DMS53 (cell line): ENCODE results near the gene TLE3.
A peak's percentile ranks its signal among the peaks of the same experiment; 100 is the strongest.

Experiments used
- DNase-seq: peaks from one replicate; lab custom pipeline; 2025; lab: John Stamatoyannopoulos, UW

TLE3 gene

GRCh38 chr15:70029297-70029701 lies 68.4 kb downstream of the TLE3 start:
- no peak for DNase-seq

GRCh38 chr15:70027518-70027917 lies 70.2 kb downstream of the TLE3 start:
- DNase-seq: no peak

GRCh38 chr15:70026991-70027390 lies 70.7 kb downstream of the TLE3 start:
- DNase-seq: no peak

- no peak for DNase-seq
Measured at GRCh38 chr15:70025413-70026296, 72.1 kb downstream of the TLE3 start.

GRCh38 chr15:70024521-70024920 lies 73.2 kb downstream of the TLE3 start:
- DNase-seq: no peak

- no peak for DNase-seq
Measured at GRCh38 chr15:70023769-70024491, 73.8 kb downstream of the TLE3 start.

- peak; percentile 81 for DNase-seq
Measured at GRCh38 chr15:70023064-70023768, 74.5 kb downstream of the TLE3 start.

- DNase-seq: no peak
Measured at GRCh38 chr15:70020229-70020628, 77.5 kb downstream of the TLE3 start.

- no peak for DNase-seq
Measured at GRCh38 chr15:70018646-70019600, 78.8 kb downstream of the TLE3 start.

- DNase-seq: no peak
Measured at GRCh38 chr15:70017801-70018200, 79.9 kb downstream of the TLE3 start.

- DNase-seq: no peak
Measured at GRCh38 chr15:70017025-70017424, 80.7 kb downstream of the TLE3 start.

GRCh38 chr15:70016511-70016994 lies 81.2 kb downstream of the TLE3 start:
- no peak for DNase-seq

- peak; percentile 61 for DNase-seq
Measured at GRCh38 chr15:70014860-70015490, 82.7 kb downstream of the TLE3 start.

- DNase-seq: no peak
Measured at GRCh38 chr15:70014331-70014730, 83.4 kb downstream of the TLE3 start.

- no peak for DNase-seq
Measured at GRCh38 chr15:70013656-70014313, 83.9 kb downstream of the TLE3 start.

- DNase-seq: no peak
Measured at GRCh38 chr15:70012895-70013294, 84.8 kb downstream of the TLE3 start.

GRCh38 chr15:70008697-70009290 lies 88.9 kb downstream of the TLE3 start:
- no peak for DNase-seq

- no peak for DNase-seq
Measured at GRCh38 chr15:70006259-70007147, 91.2 kb downstream of the TLE3 start.

- no peak for DNase-seq
Measured at GRCh38 chr15:70004826-70005225, 92.9 kb downstream of the TLE3 start.
